Activated CD4-positive, CD25-positive, alpha-beta regulatory T cell treated with anti-CD3 and anti-CD28 coated beads, Interleukin-2, amount 50 U/mL, for 72 hours (primary cell): Measurements from ENCODE around the gene CHSY3.

Experiments used
- DNase-seq: peaks from one replicate; pipeline ENCODE4 v3.0.0; 2021

CHSY3 gene

DNA sequence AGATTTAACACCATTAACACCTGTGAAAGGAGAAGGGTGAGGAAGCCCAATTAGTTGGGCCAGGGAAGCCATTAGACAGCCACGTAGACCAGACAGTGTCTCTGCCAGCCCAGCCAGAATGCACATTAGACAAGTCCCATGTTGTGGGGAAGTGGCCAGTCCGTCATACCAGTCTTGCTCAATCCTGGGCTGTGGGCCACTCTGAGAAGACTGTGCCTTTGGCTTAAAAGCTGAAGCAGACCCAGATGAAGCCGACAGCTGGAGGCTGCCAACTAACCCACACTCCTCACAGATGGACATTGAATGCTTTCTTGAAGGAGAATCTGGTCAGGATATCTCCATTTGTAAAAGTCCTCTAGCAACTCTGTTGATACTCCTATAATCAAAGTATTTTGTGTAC, 128.5 kb downstream of the CHSY3 start:
- DNase-seq, result no peak

DNA sequence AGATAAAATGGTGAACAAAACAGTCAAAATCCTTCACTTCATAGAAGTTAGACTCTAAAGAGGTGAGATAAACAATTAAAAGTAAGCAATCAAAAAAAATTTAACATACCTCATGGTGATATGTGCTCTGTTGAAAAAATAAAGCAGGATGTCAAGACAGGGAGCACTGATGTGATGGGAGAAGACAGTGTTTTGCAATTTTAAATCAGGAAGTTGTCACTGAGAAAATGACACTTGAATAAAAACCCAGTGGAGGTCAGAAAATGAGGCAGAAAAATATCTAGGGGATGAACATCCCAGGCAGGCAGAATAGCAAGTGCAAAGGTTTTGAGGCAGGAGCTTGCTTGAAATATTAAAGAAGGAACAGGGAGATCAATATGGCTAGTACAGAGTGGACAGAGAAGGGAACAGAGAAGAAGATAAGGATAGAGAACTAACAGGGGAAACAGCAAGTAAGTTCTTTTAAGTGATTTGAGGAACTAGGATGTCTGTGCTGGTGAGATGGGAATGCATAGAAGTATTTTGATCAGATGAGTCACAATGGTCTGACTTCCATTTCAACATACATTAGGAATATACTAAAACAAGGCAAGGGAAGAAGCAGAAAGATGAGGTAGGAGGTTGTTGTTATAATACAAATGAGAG, 130.4 kb downstream of the CHSY3 start:
- DNase-seq, result no peak

DNA sequence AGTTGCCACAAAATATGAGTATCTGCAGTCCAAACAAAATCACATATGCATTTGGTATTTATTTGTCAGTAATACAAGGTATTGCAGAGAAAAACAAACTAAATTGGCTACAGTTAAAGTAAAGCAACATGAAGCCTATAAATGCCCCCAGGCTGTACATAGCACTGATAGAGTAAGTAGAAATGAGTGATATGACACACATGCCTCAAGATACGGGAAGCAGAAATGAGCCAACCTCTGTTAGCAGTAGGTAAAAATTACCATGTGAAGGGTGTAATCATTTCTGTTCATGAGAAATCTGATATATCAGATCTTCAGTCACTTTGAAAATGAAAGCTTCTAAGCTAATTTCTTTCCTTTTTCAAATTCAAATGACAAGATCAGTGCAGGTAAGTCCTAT, 131.1 kb downstream of the CHSY3 start:
- no peak for DNase-seq

DNA sequence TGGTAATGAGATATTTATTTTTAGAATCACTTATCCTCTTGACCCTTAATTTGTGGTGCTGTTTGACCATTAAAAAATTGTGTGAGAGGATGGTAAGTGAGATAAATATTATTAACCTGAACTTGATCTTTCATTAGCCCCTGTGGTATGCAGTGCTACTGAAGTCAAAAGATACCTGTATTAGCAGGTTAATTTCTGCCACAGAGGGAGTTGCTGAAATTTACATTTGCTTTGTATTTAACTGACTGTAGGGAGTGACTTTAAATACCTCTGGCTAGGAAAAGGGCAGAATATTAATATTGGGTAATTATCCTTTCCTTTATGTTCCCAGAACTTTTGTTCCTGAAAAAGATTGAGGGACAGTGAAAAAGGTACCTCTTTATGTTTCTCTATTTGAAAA, 133.6 kb downstream of the CHSY3 start:
- no peak for DNase-seq

DNA sequence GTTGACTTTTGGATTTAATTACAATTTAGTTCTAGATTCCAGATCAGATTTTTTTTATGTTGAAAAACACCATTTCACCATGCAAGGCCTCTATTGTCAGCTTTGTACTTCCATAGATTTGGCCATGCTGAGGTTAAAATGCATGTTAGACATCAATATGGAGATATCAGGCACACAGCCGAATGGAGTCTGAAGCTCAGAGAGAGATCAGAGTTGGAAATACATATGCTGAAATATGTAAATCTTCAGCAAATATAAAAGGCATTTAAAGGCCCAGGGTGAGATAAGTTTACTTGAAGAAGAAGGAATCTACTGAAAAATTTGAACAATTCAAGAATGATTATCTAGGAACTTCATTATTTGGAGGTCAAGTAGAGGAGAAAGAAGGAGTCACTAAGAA, 139.6 kb downstream of the CHSY3 start:
- no peak for DNase-seq

GRCh38 chr5:130045334-130045733, 141.1 kb downstream of the CHSY3 start:
- no peak for DNase-seq

- DNase-seq, result no peak
Measured at GRCh38 chr5:130050585-130050984, 146.3 kb downstream of the CHSY3 start.

DNA sequence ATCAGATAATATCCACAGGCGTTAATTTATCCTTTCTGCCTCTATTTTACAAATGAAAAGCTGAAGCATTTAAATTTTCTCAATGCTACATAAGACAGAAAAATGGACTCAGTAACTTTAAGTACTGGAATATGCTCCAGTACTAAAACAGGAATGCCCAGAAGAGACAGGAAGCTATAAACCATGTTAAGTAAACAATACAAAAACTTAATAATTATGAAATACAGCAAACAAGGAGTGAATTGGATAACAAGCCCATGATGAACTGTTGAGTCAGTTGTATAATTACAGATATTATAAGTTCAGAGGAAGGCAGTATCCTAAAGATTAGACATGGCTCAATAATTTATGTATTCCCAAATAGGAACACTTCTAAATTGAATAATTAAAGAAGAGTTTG, 148.5 kb downstream of the CHSY3 start:
- DNase-seq, result no peak

- DNase-seq, result no peak
Measured at GRCh38 chr5:130055572-130055971, 151.3 kb downstream of the CHSY3 start.

DNA sequence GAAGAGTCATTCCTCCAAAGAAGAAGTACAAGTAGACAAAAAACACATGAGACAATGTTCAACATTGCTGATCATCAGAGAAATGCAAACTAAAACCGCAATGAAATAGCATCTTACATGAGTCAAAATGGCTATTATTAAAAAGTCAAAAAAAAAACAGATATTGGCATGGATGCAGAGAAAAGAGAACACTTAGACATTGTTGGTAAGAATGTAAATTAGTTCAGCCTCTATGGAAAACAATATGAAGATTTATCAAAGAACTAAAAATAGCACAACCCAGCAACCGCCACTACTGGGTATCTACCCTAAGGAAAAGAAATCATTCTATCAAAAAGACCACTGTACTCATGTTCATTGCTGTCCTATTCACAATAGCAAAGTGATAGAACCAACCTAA, 157.5 kb downstream of the CHSY3 start:
- no peak for DNase-seq

GRCh38 chr5:130063603-130064002, 159.3 kb downstream of the CHSY3 start:
- DNase-seq, result no peak

- no peak for DNase-seq
Measured at GRCh38 chr5:130064484-130064883, 160.2 kb downstream of the CHSY3 start.

DNA sequence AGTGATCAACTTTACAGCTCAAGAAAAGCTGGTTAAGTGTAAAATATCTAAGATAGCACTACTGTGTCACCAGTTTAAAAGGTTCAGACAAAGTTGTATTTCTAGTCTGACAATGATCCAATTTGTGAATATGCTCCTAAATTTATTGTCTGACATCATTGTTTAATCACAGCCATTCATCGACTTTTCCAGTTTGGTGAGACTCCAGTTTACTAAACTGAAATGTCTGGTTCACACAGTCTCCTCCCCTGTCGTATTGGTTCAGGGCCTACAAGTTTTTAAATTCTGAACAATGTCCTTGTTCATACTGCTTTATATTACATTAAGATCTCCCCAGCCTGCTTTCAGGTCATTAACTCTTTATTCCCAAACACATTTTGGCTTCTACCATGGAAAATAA, 161.4 kb downstream of the CHSY3 start:
- no peak for DNase-seq

GRCh38 chr5:130066644-130067043, 162.4 kb downstream of the CHSY3 start:
- DNase-seq, result no peak

DNA sequence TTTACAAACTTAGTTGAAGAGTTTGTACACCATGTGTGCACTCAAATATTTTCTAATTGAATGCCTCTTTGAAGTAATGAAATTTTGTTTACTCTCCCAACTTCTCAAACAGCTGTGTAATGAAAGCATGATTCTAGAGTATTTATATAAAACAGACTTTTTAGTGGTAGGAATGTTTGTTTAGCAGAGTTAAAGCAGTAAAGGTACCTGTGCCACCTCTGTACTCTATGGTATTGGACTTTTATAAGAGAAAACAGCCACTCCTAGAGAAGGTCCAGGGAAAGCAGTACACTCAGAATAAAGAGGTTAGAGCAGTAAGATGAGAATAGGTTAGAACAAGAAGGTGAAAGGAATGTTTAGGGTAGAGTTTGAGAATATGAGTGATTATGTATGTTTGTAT, 163.1 kb downstream of the CHSY3 start:
- DNase-seq, result no peak

DNA sequence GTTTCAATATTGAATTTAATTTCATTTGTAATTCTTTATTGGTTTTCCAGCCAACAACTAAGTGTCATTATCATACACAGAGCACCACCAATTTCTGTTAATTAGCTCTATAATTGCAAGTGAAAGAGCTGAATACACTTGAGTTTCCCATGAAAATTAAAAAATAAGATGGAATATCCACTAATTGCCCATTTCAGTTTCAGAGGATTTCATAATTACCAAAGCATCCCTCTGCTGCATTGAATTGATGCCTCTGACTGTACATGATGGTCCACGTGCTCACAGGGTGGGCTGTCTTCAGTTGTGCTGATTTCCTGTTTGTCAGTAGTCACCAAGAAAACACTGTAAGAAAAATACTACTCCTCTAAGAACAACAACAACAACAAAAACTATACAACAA, 163.8 kb downstream of the CHSY3 start:
- DNase-seq, result no peak

DNA sequence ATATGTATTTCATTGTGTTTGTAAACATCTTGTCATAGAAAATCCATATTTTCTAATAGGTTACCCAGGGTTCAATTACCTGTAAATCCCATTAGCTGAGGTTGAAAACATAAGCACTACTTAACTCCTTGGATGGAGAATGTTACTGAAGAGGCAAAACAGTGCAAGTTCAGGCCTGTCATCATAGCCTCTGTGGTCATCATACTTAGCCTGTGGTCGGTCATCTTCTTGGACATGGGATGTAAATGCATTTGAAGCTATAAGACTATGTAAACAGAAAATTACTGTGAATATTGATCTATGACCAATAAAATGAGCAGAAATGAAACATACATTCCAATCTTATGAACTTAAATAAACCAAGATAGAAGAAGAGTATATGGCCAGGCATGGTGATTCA, 164.7 kb downstream of the CHSY3 start:
- DNase-seq, result no peak

GRCh38 chr5:130074820-130075219, 170.6 kb downstream of the CHSY3 start:
- DNase-seq, result no peak

DNA sequence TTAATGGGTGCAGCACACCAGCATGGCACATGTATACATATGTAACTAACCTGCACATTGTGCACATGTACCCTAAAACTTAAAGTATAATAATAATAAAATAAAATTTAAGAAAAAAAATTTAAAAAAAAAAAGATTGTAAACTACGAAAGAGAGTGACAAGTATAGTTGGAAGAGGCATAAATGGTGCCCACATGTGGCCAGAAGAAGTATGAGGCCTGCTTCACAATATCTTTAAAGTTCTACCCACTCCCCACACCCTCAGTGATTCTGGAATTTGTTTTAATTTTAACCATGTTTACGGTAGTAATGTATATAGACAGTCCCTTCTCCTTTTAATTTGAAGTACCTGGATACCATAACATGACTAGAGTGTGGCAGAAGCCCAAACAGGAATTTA, 172.7 kb downstream of the CHSY3 start:
- no peak for DNase-seq

GRCh38 chr5:130078661-130079060, 174.4 kb downstream of the CHSY3 start:
- DNase-seq, result no peak

GRCh38 chr5:130090569-130091270, 186.5 kb downstream of the CHSY3 start:
- DNase-seq, result no peak

GRCh38 chr5:130092991-130093390, 188.7 kb downstream of the CHSY3 start:
- DNase-seq, result no peak

GRCh38 chr5:130096483-130096882, 192.2 kb downstream of the CHSY3 start:
- no peak for DNase-seq

- no peak for DNase-seq
Measured at GRCh38 chr5:130099008-130099407, 194.7 kb downstream of the CHSY3 start.

DNA sequence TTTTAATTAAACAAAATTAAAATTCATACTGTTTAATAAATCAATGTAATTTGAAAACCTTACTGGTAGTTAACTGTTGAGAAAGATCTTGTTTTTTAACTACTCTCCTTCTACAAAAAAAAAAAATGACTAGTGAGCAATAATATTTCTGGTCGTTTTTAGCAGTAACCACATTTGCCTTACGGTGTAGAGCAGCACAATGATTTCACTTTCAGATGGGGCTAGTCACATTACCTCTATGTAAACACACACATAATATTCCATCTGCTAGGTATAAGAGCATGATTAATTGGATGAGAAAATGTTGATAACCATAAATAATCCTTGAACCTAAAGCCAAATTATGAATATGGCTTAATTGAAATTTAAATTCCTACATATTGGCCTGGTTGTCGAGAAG, 198.1 kb downstream of the CHSY3 start:
- no peak for DNase-seq
